K562 (cell line): ENCODE results near the gene NFKBIA. TPM values are rescaled to one million over a fixed set of nuclear protein-coding genes. Genes with fewer than 3 reads are reported as not detected.

ENCODE experiments used
- CBX5 ChIP-seq: IDR thresholded peaks from 2 replicates; pipeline ENCODE4 v1.6.1; 2014; ENCODE audit warnings: low read depth, borderline replicate concordance
- CREM ChIP-seq: IDR thresholded peaks from 2 replicates; pipeline ENCODE4 v1.6.1; 2014; ENCODE audit warnings: antibody characterized with exemption, low read depth
- CSDE1 ChIP-seq, 2 experiments: fragments of 450-650 bp; IDR thresholded peaks; 2 replicates each; pipeline ENCODE4 v1.6.1; 2016; ENCODE audit warnings: mild to moderate bottlenecking in 1 of 2
- HMG20B ChIP-seq: fragments of 250-450 bp; sonication (Bioruptor Pico); IDR thresholded peaks from 2 replicates; pipeline ENCODE4 v1.5.0; 2021; ENCODE audit warnings: mild to moderate bottlenecking
- HNRNPH1 ChIP-seq: fragments of 200-400 bp; formaldehyde crosslinking; optimal IDR thresholded peaks from 2 replicates; pipeline ENCODE3; 2017; ENCODE audit warnings: low read depth, mild to moderate bottlenecking, low read length, moderate library complexity
- LARP7 ChIP-seq: fragments of 450-650 bp; IDR thresholded peaks from 2 replicates; pipeline ENCODE4 v1.6.1; 2016
- LEF1 ChIP-seq: fragments of 450-650 bp; IDR thresholded peaks from 2 replicates; pipeline ENCODE4 v1.6.1; 2016; ENCODE audit warnings: mild to moderate bottlenecking
- NR2C2 ChIP-seq, 2 experiments: fragments of 200-800 bp in 1 of 2; sonication (Bioruptor generic) in 1 of 2; sonication (generic) in 1 of 2; formaldehyde crosslinking in 1 of 2; IDR thresholded peaks; 2 replicates each; pipeline versions ENCODE4 v1.6.1 to v1.8.0; 2016 to 2022; ENCODE audit warnings: mild to moderate bottlenecking in 1 of 2, missing compliant biosample characterization in 1 of 2, missing genetic modification characterization in 1 of 2, missing genetic modification reagents in 1 of 2
- POLR2AphosphoS5 ChIP-seq: IDR thresholded peaks from 2 replicates; pipeline ENCODE4 v1.6.1; 2011; ENCODE audit warnings: mild to moderate bottlenecking, low read depth, low read length, moderate library complexity; ENCODE audit not compliant: control insufficient read depth, insufficient read depth
- ZNF133 ChIP-seq: fragments of 250-450 bp; sonication (Bioruptor Pico); IDR thresholded peaks from 2 replicates; pipeline ENCODE4 v1.4.0; 2020; ENCODE audit warnings: mild to moderate bottlenecking
- ZNF212 ChIP-seq: fragments of 450-650 bp; formaldehyde crosslinking; IDR thresholded peaks from 2 replicates; pipeline ENCODE4 v1.4.0; 2020; ENCODE audit warnings: mild to moderate bottlenecking
- ZNF75A ChIP-seq: fragments of 450-650 bp; formaldehyde crosslinking; IDR thresholded peaks from 2 replicates; pipeline ENCODE4 v1.4.0; 2020; ENCODE audit warnings: mild to moderate bottlenecking
- polyA plus RNA-seq, 8 experiments: library from polyadenylated mRNA; depleted of rRNA in 4 of 8; stranded (reverse) in 5 of 8; unstranded in 3 of 8; fragments of >200 nt; fragmentation: Nextera tagmentation in 2 of 8; fragmentation: Illumina TruSeq in 1 of 8; extraction: Ambion mirVana in 2 of 8; extraction: Trizol in 1 of 8; gene quantifications; 2 replicates each; pipeline versions ENCODE4 v1.2.1 to v1.2.3, GENCODE V29; 2011 to 2014; ENCODE audit warnings: inconsistent platforms in 1 of 8, missing spikeins in 1 of 8
- total RNA-seq, 7 experiments: library from RNA; depleted of rRNA in 6 of 7; stranded (reverse); fragments of >200 nt in 6 of 7; fragmentation: Illumina TruSeq in 2 of 7; extraction: Trizol in 2 of 7; gene quantifications; 2 replicates each; pipeline versions ENCODE4 v1.2.1 to v1.2.3, GENCODE V29; 2011 to 2021; ENCODE audit warnings: low replicate concordance in 1 of 7
- TF ChIP-seq, protein P1 (sequence below): fragments of 200-800 bp; sonication (Bioruptor generic); IDR thresholded peaks from 2 replicates; pipeline ENCODE4 v1.6.1; 2016; ENCODE audit warnings: missing genetic modification characterization, missing compliant biosample characterization
- TF ChIP-seq, protein P2 (sequence below): sonication (generic); IDR thresholded peaks from 2 replicates; pipeline ENCODE4 v1.6.1; 2016
- TF ChIP-seq, protein P3 (sequence below): IDR thresholded peaks from 2 replicates; pipeline ENCODE4 v1.6.1; 2014; ENCODE audit warnings: antibody characterized with exemption

The NFKBIA gene
- total and polyA plus RNA-seq, 9 of the 15 experiments (the other 6 are each of a cell fraction or from before 2014, with no cell fraction given): 6.9 to 31.8 (median 18.2) TPM

DNA sequence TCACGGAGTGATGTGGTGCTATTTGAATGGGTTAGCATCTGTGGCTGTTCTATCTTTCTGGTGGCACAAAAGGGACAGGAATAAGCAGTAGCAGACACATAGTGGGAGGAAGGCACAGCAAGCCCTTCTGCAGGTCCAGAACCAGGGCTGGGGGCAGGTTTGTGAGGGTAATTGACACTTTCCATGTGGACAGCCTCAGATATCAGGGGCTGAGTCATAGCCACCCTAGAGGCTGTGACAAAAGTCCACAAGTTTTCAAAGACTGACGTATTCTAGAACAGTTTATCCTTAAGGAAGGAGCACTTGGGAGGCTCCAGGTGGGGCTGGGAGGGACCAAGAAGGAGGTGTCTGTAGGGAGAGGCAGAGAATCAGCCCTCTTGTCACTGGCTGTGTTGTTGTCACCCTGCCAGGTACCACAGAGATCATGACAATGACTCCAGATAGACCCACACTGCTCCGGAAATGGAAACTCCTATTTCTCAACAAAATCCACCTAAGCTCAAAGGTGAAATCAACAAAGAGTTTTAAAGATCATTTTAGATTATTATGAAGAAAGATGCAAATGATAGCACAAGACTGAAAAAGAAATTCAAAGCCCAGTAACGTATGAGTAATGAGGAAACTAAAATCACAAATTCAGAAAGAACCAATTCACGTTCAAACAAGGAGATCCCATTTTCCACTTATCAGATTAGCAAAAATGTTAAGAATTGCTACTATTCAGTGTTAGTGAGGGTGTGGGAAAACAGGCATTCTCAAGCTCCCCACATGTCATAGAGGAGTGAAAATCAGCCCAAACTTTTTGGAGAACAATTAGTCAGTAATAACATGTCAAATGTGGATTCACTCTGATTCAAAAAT, 48.3 kb downstream of the NFKBIA start (continued):
- TF ChIP-seq, protein P1, sequence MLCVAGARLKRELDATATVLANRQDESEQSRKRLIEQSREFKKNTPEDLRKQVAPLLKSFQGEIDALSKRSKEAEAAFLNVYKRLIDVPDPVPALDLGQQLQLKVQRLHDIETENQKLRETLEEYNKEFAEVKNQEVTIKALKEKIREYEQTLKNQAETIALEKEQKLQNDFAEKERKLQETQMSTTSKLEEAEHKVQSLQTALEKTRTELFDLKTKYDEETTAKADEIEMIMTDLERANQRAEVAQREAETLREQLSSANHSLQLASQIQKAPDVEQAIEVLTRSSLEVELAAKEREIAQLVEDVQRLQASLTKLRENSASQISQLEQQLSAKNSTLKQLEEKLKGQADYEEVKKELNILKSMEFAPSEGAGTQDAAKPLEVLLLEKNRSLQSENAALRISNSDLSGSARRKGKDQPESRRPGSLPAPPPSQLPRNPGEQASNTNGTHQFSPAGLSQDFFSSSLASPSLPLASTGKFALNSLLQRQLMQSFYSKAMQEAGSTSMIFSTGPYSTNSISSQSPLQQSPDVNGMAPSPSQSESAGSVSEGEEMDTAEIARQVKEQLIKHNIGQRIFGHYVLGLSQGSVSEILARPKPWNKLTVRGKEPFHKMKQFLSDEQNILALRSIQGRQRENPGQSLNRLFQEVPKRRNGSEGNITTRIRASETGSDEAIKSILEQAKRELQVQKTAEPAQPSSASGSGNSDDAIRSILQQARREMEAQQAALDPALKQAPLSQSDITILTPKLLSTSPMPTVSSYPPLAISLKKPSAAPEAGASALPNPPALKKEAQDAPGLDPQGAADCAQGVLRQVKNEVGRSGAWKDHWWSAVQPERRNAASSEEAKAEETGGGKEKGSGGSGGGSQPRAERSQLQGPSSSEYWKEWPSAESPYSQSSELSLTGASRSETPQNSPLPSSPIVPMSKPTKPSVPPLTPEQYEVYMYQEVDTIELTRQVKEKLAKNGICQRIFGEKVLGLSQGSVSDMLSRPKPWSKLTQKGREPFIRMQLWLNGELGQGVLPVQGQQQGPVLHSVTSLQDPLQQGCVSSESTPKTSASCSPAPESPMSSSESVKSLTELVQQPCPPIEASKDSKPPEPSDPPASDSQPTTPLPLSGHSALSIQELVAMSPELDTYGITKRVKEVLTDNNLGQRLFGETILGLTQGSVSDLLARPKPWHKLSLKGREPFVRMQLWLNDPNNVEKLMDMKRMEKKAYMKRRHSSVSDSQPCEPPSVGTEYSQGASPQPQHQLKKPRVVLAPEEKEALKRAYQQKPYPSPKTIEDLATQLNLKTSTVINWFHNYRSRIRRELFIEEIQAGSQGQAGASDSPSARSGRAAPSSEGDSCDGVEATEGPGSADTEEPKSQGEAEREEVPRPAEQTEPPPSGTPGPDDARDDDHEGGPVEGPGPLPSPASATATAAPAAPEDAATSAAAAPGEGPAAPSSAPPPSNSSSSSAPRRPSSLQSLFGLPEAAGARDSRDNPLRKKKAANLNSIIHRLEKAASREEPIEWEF: no peak
- no peak for TF ChIP-seq CSDE1 (IDR thresholded peaks at IDR 0.05)
- TF ChIP-seq ZNF75A (CRISPR knock-in tag): no peak
- no peak for TF ChIP-seq LARP7
- TF ChIP-seq ZNF133: no peak
- 0 out of 2 replicates have a peak, but pooled peaks have one; percentile 32 for TF ChIP-seq POLR2AphosphoS5
- TF ChIP-seq LEF1: no peak
- TF ChIP-seq ZNF212 (CRISPR knock-in tag): no peak
- no peak for TF ChIP-seq NR2C2 (CRISPR knock-in tag; IDR thresholded peaks at IDR 0.05)
- peak; percentile 41; the same call in 1 of the 2 replicates for TF ChIP-seq NR2C2 (tag; IDR thresholded peaks at IDR 0.05)
- TF ChIP-seq, protein P2, sequence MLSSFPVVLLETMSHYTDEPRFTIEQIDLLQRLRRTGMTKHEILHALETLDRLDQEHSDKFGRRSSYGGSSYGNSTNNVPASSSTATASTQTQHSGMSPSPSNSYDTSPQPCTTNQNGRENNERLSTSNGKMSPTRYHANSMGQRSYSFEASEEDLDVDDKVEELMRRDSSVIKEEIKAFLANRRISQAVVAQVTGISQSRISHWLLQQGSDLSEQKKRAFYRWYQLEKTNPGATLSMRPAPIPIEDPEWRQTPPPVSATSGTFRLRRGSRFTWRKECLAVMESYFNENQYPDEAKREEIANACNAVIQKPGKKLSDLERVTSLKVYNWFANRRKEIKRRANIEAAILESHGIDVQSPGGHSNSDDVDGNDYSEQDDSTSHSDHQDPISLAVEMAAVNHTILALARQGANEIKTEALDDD: no peak
- TF ChIP-seq HMG20B (CRISPR knock-in tag): no peak
- TF ChIP-seq, protein P3, sequence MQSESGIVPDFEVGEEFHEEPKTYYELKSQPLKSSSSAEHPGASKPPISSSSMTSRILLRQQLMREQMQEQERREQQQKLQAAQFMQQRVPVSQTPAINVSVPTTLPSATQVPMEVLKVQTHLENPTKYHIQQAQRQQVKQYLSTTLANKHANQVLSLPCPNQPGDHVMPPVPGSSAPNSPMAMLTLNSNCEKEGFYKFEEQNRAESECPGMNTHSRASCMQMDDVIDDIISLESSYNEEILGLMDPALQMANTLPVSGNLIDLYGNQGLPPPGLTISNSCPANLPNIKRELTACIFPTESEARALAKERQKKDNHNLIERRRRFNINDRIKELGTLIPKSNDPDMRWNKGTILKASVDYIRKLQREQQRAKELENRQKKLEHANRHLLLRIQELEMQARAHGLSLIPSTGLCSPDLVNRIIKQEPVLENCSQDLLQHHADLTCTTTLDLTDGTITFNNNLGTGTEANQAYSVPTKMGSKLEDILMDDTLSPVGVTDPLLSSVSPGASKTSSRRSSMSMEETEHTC: no peak
- TF ChIP-seq CBX5: no peak
- TF ChIP-seq CREM: peak; percentile 40; the same call in 1 of the 2 replicates
- no peak for TF ChIP-seq HNRNPH1
